GM12878 (cell line): ENCODE results near the gene KIF22. TPM values are rescaled to one million over a fixed set of nuclear protein-coding genes. Genes with fewer than 3 reads are reported as not detected.

Experiments used
- ATAC-seq: fragments of 200-7000 bp; cut with Tn5 transposase; 3 replicates; pipeline ENCODE4 v1.9.1; 2020; ENCODE audit warnings: mild to moderate bottlenecking, moderate library complexity
- BruUV-seq: library from RNA; stranded (reverse); fragments of 400-500 nt; replicated peaks from 2 replicates; lab custom pipeline; 2021; lab: Mats Ljungman, UMichigan
- CTCF ChIA-PET: fragments of 300-600 bp; sonication (Branson Sonifier 250); formaldehyde crosslinking; extraction: SDS; loops from one replicate; lab custom pipeline; 2021; ENCODE audit warnings: inconsistent platforms; lab: Yijun Ruan, JAX
- POLR2A ChIA-PET: fragments of 350-600 bp; formaldehyde crosslinking; extraction: SDS; loops from one replicate; lab custom pipeline; 2021; ENCODE audit warnings: inconsistent platforms; lab: Charles Lee
- RAD21 ChIA-PET: fragments of 300-600 bp; sonication (Branson Sonifier 250); formaldehyde crosslinking; loops from one replicate; lab custom pipeline; 2023; ENCODE audit warnings: antibody characterized with exemption; ENCODE audit not compliant: unreplicated experiment; lab: Charles Lee
- SMC1A ChIA-PET: fragments of 300-600 bp; sonication (Branson Sonifier 250); formaldehyde crosslinking; loops from one replicate; lab custom pipeline; 2023; ENCODE audit not compliant: unreplicated experiment, uncharacterized antibody; lab: Charles Lee
- DNase-seq: peaks from one replicate; pipeline ENCODE4 v3.0.0-alpha.2; 2011; ENCODE audit warnings: low read depth, low spot score
- FAIRE-seq: peaks from 3 replicates; lab custom pipeline; 2011; peaks lifted over from hg19 to GRCh38; lab: Jason Lieb, UNC
- H2AFZ ChIP-seq: 2 replicates; pipeline ENCODE4 v1.6.0; 2011; ENCODE audit warnings: low read depth, low read length, control low read depth; ENCODE audit not compliant: control insufficient read depth
- H3K27ac ChIP-seq: 2 replicates; pipeline ENCODE4 v1.5.1; 2011; ENCODE audit warnings: control low read depth; ENCODE audit not compliant: control insufficient read depth, insufficient read depth
- H3K27me3 ChIP-seq, 2 experiments: replicated peaks in 1 of 2; 2 replicates each; pipeline versions ENCODE4 v1.6.0 to v1.6.1; 2011; ENCODE audit warnings: low read length in 1 of 2; ENCODE audit not compliant: control insufficient read depth in 2 of 2, insufficient read depth in 2 of 2
- H3K36me3 ChIP-seq, 2 experiments: 2 replicates each; pipeline ENCODE4 v1.5.1; 2011; ENCODE audit warnings: low read length in 1 of 2; ENCODE audit not compliant: control insufficient read depth in 2 of 2, insufficient read depth in 2 of 2
- H3K4me1 ChIP-seq: 2 replicates; pipeline ENCODE4 v1.6.1; 2011; ENCODE audit warnings: mild to moderate bottlenecking, low read length, moderate library complexity, mixed read lengths; ENCODE audit not compliant: control insufficient read depth, insufficient read depth
- H3K4me2 ChIP-seq: 2 replicates; pipeline ENCODE4 v1.6.0; 2011; ENCODE audit warnings: control low read depth; ENCODE audit not compliant: control insufficient read depth, insufficient read depth
- H3K4me3 ChIP-seq: fragments of 200-600 bp; sonication (generic); 2 replicates; pipeline ENCODE4 v1.5.1; 2016
- H3K79me2 ChIP-seq: 2 replicates; pipeline ENCODE4 v1.6.0; 2011; ENCODE audit warnings: low read length; ENCODE audit not compliant: control insufficient read depth, insufficient read depth
- H3K9ac ChIP-seq: 2 replicates; pipeline ENCODE4 v1.8.0; 2011; ENCODE audit warnings: low read length, control low read depth, mixed read lengths; ENCODE audit not compliant: control insufficient read depth, insufficient read depth
- H3K9me3 ChIP-seq: replicated peaks from 3 replicates; pipeline ENCODE4 v1.5.1; 2011; ENCODE audit warnings: mild to moderate bottlenecking, low read length; ENCODE audit not compliant: control insufficient read depth, insufficient read depth
- H4K20me1 ChIP-seq: 2 replicates; pipeline ENCODE4 v1.6.0; 2011; ENCODE audit not compliant: control insufficient read depth, insufficient read depth
- E2F8 ChIP-seq: fragments of 450-650 bp; IDR thresholded peaks from 2 replicates; pipeline ENCODE4 v1.6.1; 2018; ENCODE audit warnings: mild to moderate bottlenecking, low read depth, moderate library complexity; ENCODE audit not compliant: partially characterized antibody
- FOXK2 ChIP-seq: fragments of 450-650 bp; IDR thresholded peaks from 2 replicates; pipeline ENCODE4 v1.6.1; 2017; ENCODE audit warnings: mild to moderate bottlenecking, moderate library complexity
- GABPA ChIP-seq: IDR thresholded peaks from 2 replicates; pipeline ENCODE4 v1.6.1; 2014; ENCODE audit warnings: antibody characterized with exemption, low read depth, mild to moderate bottlenecking, inconsistent platforms
- NFIC ChIP-seq: IDR thresholded peaks from 2 replicates; pipeline ENCODE4 v1.6.1; 2012; ENCODE audit warnings: low read depth, mild to moderate bottlenecking, inconsistent platforms, low read length, moderate library complexity
- SP1 ChIP-seq: IDR thresholded peaks from one replicate; pipeline ENCODE4 v1.6.1; 2011; ENCODE audit warnings: low read depth, low read length
- ZNF24 ChIP-seq: fragments of 450-650 bp; IDR thresholded peaks from 2 replicates; pipeline ENCODE4 v1.6.1; 2017; ENCODE audit warnings: antibody characterized with exemption, mild to moderate bottlenecking
- WGBS: methylation state at CpG from one replicate; pipeline ENCODE4 v1.1.6; 2016; ENCODE audit warnings: low lambda C conversion rate; ENCODE audit not compliant: insufficient replicate concordance, insufficient coverage; ENCODE audit errors: missing lambda C conversion rate; 5-methylcytosine and 5-hydroxymethylcytosine counted together
- in situ Hi-C: fragments of 300-500 bp; cut with MboI; formaldehyde crosslinking; loops from 9 replicates; pipeline ENCODE4 v1.14.3; 2018; ENCODE audit warnings: mixed read lengths
- intact Hi-C: fragments of 100-400 bp; cut with micrococcal nuclease; formaldehyde crosslinking; loops from one replicate; pipeline ENCODE4 v1.14.2; 2022; ENCODE audit not compliant: unreplicated experiment
- polyA plus RNA-seq, 11 experiments: library from polyadenylated mRNA; depleted of rRNA in 4 of 11; unstranded in 6 of 11; stranded (reverse) in 5 of 11; fragments of >200 nt; fragmentation: Nextera tagmentation in 4 of 11; fragmentation: Illumina TruSeq in 1 of 11; extraction: Ambion mirVana in 4 of 11; extraction: Trizol in 1 of 11; gene quantifications; 1 replicate in 1 of 11; 2 replicates in 10 of 11; pipeline versions ENCODE4 v1.2.1 to v1.2.3, GENCODE V29; 2011 to 2016; ENCODE audit warnings: inconsistent platforms in 2 of 11, missing spikeins in 2 of 11, low read depth in 1 of 11
- total RNA-seq, 4 experiments: library from RNA; depleted of rRNA in 3 of 4; stranded (reverse); fragments of >200 nt in 3 of 4; fragmentation: Illumina TruSeq in 1 of 4; extraction: Trizol in 1 of 4; gene quantifications; 2 replicates each; pipeline versions ENCODE4 v1.2.1 to v1.2.3, GENCODE V29; 2013 to 2021
- TF ChIP-seq, protein P1 (sequence below): fragments of 450-650 bp; IDR thresholded peaks from 2 replicates; pipeline ENCODE4 v1.6.1; 2014; ENCODE audit warnings: mild to moderate bottlenecking

The KIF22 gene
- total and polyA plus RNA-seq, 10 of the 15 experiments (the other 5 are each of a cell fraction or from before 2014, with no cell fraction given), result 7.6 to 158 (median 132) TPM

GRCh38 chr16:29766571-29766970 is 24.0 kb upstream of the KIF22 start:
- no peaks in the 10 kb centered on the region for H3K9me3 ChIP-seq
- H3K27me3 ChIP-seq, result no peaks in the 10 kb centered on the region
- H3K79me2 ChIP-seq, result no peaks in the 10 kb centered on the region
- H4K20me1 ChIP-seq, result no peaks in the 10 kb centered on the region
- no peak overlapping the region for H3K9ac ChIP-seq
- FAIRE-seq (no peak), DNase-seq (no peak), ATAC-seq (no peak)
- no peak overlapping the region for H3K27ac ChIP-seq
- BruUV-seq, result no TSS peak
- no peaks in the 10 kb centered on the region for H3K36me3 ChIP-seq
- no peak overlapping the region for H2AFZ ChIP-seq
- H3K4me3 ChIP-seq, result no peak overlapping the region
- WGBS, result 63% methylated on average over 3 of the region's 3 CpGs
- TF ChIP-seq FOXK2, result no peak
- no peak for TF ChIP-seq GABPA
- no peak for TF ChIP-seq ZNF24
- CTCF ChIA-PET, result interaction anchor here (0.6 kb wide), 1 partner anchor 55 kb away, joined by 3 read pairs; no protein-coding TSS in a partner anchor
- POLR2A ChIA-PET, result interaction anchor here (0.6 kb wide), 1 partner anchor 11 kb away, joined by 8 read pairs; no protein-coding TSS in a partner anchor
- no peak overlapping the region for H3K4me2 ChIP-seq
- in situ Hi-C loops (no loop called here), intact Hi-C loops (no loop called here)
- SMC1A ChIA-PET, result interaction anchor here (0.8 kb wide), 2 partner anchors 10 to 12 kb away, joined by 3 read pairs; no protein-coding TSS in a partner anchor
- H3K4me1 ChIP-seq, result no peaks in the 10 kb centered on the region
- RAD21 ChIA-PET, result interaction anchor here (0.9 kb wide), 1 partner anchor 49 kb away, joined by 3 read pairs; the partner anchor contains the start of gene PAGR1

DNA sequence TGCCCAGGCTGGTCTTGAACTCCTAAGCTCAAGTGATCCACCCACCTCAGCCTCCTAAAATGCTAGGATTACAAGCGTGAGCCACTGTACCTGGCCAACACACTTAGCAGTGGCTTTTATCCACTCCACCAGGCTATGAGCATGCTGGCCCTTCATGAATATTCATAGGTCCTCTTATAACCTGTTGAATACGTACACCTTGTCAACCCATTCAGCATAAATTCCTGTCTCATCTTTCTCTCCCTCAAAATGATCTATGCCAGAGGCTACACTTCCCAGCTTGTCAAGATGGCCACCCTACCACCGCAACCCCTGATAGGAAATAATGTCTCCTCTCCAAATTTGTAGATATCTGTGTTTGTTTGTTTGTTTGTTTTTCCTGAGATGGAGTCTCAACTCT is 23.5 kb upstream of the KIF22 start:
- POLR2A ChIA-PET, result no interaction called here

More for the DNA sequence above, 23.5 kb upstream of the KIF22 start:
- BruUV-seq, result no TSS peak
- H3K4me2 ChIP-seq, result no peak overlapping the region
- H3K27me3 ChIP-seq, result no peaks in the 10 kb centered on the region
- DNase-seq (no peak), ATAC-seq (no peak), FAIRE-seq (no peak)
- ChIA-PET SMC1A (interaction anchor here (0.8 to 1.0 kb wide), 3 partner anchors 10 to 43 kb away, joined by 3 read pairs; no protein-coding TSS in a partner anchor), RAD21 (interaction anchor here (0.9 kb wide), 1 partner anchor 48 kb away, joined by 3 read pairs; the partner anchor contains the start of gene PAGR1), CTCF (interaction anchor here (0.6 kb wide), 1 partner anchor 56 kb away, joined by 3 read pairs; no protein-coding TSS in a partner anchor)
- H3K4me3 ChIP-seq, result no peak overlapping the region
- intact Hi-C loops, result no loop called here
- H3K36me3 ChIP-seq, result no peaks in the 10 kb centered on the region
- 68% methylated on average over 3 of the region's 3 CpGs for WGBS
- no peaks in the 10 kb centered on the region for H3K79me2 ChIP-seq
- in situ Hi-C loops, result no loop called here
- no peak for TF ChIP-seq NFIC
- TF ChIP-seq, protein P1, sequence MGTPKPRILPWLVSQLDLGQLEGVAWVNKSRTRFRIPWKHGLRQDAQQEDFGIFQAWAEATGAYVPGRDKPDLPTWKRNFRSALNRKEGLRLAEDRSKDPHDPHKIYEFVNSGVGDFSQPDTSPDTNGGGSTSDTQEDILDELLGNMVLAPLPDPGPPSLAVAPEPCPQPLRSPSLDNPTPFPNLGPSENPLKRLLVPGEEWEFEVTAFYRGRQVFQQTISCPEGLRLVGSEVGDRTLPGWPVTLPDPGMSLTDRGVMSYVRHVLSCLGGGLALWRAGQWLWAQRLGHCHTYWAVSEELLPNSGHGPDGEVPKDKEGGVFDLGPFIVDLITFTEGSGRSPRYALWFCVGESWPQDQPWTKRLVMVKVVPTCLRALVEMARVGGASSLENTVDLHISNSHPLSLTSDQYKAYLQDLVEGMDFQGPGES, result no peak
- TF ChIP-seq E2F8, result no peak
- no peak for TF ChIP-seq SP1
- no peak overlapping the region for H3K27ac ChIP-seq
- H2AFZ ChIP-seq, result no peak overlapping the region
- no peaks in the 10 kb centered on the region for H4K20me1 ChIP-seq
- H3K9me3 ChIP-seq, result no peaks in the 10 kb centered on the region
- no peak overlapping the region for H3K9ac ChIP-seq
- H3K4me1 ChIP-seq, result no peaks in the 10 kb centered on the region
